ENCODE results near the gene COL7A1.

The COL7A1 gene

DNA sequence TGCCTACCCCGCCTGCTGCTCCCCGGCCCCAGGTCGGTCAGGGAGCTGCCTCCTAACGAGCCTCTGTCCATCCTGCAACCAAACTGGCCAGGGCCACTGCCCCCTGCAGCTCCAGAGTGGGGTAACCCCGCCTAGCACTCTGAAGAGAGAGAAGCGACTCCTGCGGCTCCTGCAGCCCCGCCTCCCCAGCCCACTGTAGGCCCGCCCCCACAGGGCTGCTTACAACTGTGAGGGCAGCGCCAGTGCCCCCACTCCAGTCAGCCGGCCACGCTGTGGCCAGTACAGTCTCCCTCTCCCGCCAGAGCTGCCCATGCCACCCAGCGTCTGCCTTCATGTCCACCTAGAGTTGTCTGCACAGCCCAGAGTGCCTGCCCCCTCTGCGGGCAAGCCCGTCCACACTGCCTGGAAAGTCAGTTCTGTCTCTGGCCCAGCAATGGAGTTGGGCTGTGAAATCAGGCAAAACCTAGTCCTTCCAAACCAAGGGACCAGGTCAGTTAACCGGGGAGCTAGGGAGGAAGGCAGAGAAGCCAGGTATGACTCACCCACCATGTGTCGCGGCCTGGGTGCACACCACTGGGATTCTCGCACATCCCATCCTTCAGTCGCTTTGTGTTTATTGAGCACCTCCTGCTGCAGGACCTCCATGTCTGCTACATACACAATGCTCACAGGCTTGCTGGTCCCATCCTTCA is 33.9 kb downstream of the COL7A1 start:
- Histone ChIP-seq H2AFZ (ENCODE audit: low read length) (no peak overlapping the region), H3K4me2 (ENCODE audit: low read depth, low read length, poor library complexity, severe bottlenecking) (peak overlapping the region; percentile 50), H4K20me1 (ENCODE audit: insufficient read depth, low read length, poor library complexity, severe bottlenecking) (peaks cover under 1% of the 10 kb centered on the region), H3F3A (ENCODE audit: low read depth) (no peaks in the 10 kb centered on the region), H3K9me2 (replicated peaks; ENCODE audit: low read depth, low read length) (no peaks in the 10 kb centered on the region), H3K9me3 (ENCODE audit: insufficient read depth, low read depth, low read length) (no peaks in the 10 kb centered on the region), H3K36me3 (ENCODE audit: insufficient read depth, low read length) (no peaks in the 10 kb centered on the region), H3K27me3 (ENCODE audit: insufficient read depth, low read length, poor library complexity, severe bottlenecking) (no peaks in the 10 kb centered on the region), H3K4me3 (ENCODE audit: low read length, poor library complexity, severe bottlenecking) (peak overlapping the region; percentile 33), H3K9ac (ENCODE audit: low read depth, low read length, poor library complexity, severe bottlenecking) (no peak overlapping the region), H3K4me1 (ENCODE audit: insufficient read depth, low read length, poor library complexity, severe bottlenecking) (peaks cover 61% of the 10 kb centered on the region), H3K79me2 (ENCODE audit: insufficient read depth, low read length) (peaks cover 4% of the 10 kb centered on the region)
- TF ChIP-seq EZH2phosphoT487 (IDR thresholded peaks at IDR 0.05; ENCODE audit: borderline replicate concordance) = no peak
- TF ChIP-seq, protein P1, sequence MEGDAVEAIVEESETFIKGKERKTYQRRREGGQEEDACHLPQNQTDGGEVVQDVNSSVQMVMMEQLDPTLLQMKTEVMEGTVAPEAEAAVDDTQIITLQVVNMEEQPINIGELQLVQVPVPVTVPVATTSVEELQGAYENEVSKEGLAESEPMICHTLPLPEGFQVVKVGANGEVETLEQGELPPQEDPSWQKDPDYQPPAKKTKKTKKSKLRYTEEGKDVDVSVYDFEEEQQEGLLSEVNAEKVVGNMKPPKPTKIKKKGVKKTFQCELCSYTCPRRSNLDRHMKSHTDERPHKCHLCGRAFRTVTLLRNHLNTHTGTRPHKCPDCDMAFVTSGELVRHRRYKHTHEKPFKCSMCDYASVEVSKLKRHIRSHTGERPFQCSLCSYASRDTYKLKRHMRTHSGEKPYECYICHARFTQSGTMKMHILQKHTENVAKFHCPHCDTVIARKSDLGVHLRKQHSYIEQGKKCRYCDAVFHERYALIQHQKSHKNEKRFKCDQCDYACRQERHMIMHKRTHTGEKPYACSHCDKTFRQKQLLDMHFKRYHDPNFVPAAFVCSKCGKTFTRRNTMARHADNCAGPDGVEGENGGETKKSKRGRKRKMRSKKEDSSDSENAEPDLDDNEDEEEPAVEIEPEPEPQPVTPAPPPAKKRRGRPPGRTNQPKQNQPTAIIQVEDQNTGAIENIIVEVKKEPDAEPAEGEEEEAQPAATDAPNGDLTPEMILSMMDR (conservative IDR thresholded peaks at IDR 0.05; ENCODE audit: low read length) = no peak; the same call in 1 of the 2 replicates

DNA sequence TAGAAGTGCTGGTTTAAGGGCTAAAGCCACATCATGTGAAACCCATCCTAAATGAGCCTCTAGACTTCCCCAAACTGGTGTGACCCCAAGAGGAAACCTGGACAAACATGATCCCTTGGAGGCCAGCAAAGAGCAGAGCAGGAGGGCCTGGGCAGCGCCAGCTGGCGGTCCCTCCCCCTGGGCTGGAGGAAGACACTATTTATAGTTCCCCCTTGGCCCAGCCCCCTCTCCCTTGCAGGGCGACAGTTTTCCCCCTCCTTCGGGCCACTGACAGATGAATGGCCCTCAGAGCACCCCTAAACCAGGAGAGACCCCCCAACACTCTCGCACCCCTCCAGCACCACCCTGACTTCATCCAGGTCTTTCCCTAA is 34.5 kb downstream of the COL7A1 start:
- Histone ChIP-seq H3K27me3 (ENCODE audit: insufficient read depth, low read length, poor library complexity, severe bottlenecking) (no peaks in the 10 kb centered on the region), H3K9me3 (ENCODE audit: insufficient read depth, low read depth, low read length) (no peaks in the 10 kb centered on the region), H3K9ac (ENCODE audit: low read depth, low read length, poor library complexity, severe bottlenecking) (peak overlapping the region; percentile 43), H3K79me2 (ENCODE audit: insufficient read depth, low read length) (peaks cover 10% of the 10 kb centered on the region), H3K36me3 (ENCODE audit: insufficient read depth, low read length) (no peaks in the 10 kb centered on the region), H3F3A (ENCODE audit: low read depth) (no peaks in the 10 kb centered on the region), H4K20me1 (ENCODE audit: insufficient read depth, low read length, poor library complexity, severe bottlenecking) (peaks cover 4% of the 10 kb centered on the region), H3K4me2 (ENCODE audit: low read depth, low read length, poor library complexity, severe bottlenecking) (peak overlapping the region; percentile 50), H2AFZ (ENCODE audit: low read length) (no peak overlapping the region), H3K9me2 (replicated peaks; ENCODE audit: low read depth, low read length) (no peaks in the 10 kb centered on the region), H3K4me3 (ENCODE audit: low read length, poor library complexity, severe bottlenecking) (peak overlapping the region; percentile 33), H3K4me1 (ENCODE audit: insufficient read depth, low read length, poor library complexity, severe bottlenecking) (peaks cover 56% of the 10 kb centered on the region)
- TF ChIP-seq, protein P1 (conservative IDR thresholded peaks at IDR 0.05; ENCODE audit: low read length) = no peak
- no peak for TF ChIP-seq EZH2phosphoT487 (IDR thresholded peaks at IDR 0.05; ENCODE audit: borderline replicate concordance)

GRCh38 chr3:48558493-48559134 is 36.5 kb downstream of the COL7A1 start:
- Histone ChIP-seq H4K20me1 (ENCODE audit: insufficient read depth, low read length, poor library complexity, severe bottlenecking) (peaks cover 17% of the 10 kb centered on the region), H3K4me2 (ENCODE audit: low read depth, low read length, poor library complexity, severe bottlenecking) (peak overlapping the region; percentile 89), H3K79me2 (ENCODE audit: insufficient read depth, low read length) (peaks cover 30% of the 10 kb centered on the region), H3K9me3 (ENCODE audit: insufficient read depth, low read depth, low read length) (no peaks in the 10 kb centered on the region), H3F3A (ENCODE audit: low read depth) (no peaks in the 10 kb centered on the region), H3K9ac (ENCODE audit: low read depth, low read length, poor library complexity, severe bottlenecking) (peak overlapping the region; percentile 43), H3K27me3 (ENCODE audit: insufficient read depth, low read length, poor library complexity, severe bottlenecking) (no peaks in the 10 kb centered on the region), H2AFZ (ENCODE audit: low read length) (no peak overlapping the region), H3K4me1 (ENCODE audit: insufficient read depth, low read length, poor library complexity, severe bottlenecking) (peaks cover 60% of the 10 kb centered on the region), H3K4me3 (ENCODE audit: low read length, poor library complexity, severe bottlenecking) (no peak overlapping the region), H3K9me2 (replicated peaks; ENCODE audit: low read depth, low read length) (no peaks in the 10 kb centered on the region), H3K36me3 (ENCODE audit: insufficient read depth, low read length) (no peaks in the 10 kb centered on the region; the same call in 1 of the 2 replicates)
- TF ChIP-seq EZH2phosphoT487 (IDR thresholded peaks at IDR 0.05; ENCODE audit: borderline replicate concordance) = no peak
- TF ChIP-seq, protein P1 (conservative IDR thresholded peaks at IDR 0.05; ENCODE audit: low read length) = peak; percentile 42
